T-helper 17 cell (primary cell): Measurements from ENCODE around the gene AKR1D1. TPM values are rescaled to one million over a fixed set of nuclear protein-coding genes. Genes with fewer than 3 reads are reported as not detected.
"Not testable (repeated sequence)": the region's sequence is repeated elsewhere in the genome, so short reads cannot be mapped to it uniquely, and the experiment has no call there.

Experiments used
- ATAC-seq: fragments of 150-1000 bp; cut with Tn5 transposase; 2 replicates; pipeline ENCODE4 v1.10.0; 2021; ENCODE audit warnings: mild to moderate bottlenecking, moderate library complexity
- DNase-seq, 3 donors: peaks; one replicate each; pipeline versions ENCODE4 v3.0.0 to v3.0.0-alpha.2; 2020 to 2021
- H3K9me3 ChIP-seq: one replicate; pipeline ENCODE4 v1.7.0; 2013; ENCODE audit warnings: low read length, mild to moderate bottlenecking; ENCODE audit not compliant: control insufficient read depth, poor library complexity, severe bottlenecking
- H3K27ac Mint-ChIP-seq: one replicate; pipeline ENCODE4 v1.8.0; 2022; ENCODE audit warnings: mild to moderate bottlenecking, moderate library complexity, mixed read lengths
- H3K27me3 Mint-ChIP-seq: one replicate; pipeline ENCODE4 v1.8.0; 2022; ENCODE audit warnings: mixed read lengths
- H3K36me3 Mint-ChIP-seq: one replicate; pipeline ENCODE4 v1.8.0; 2022; ENCODE audit warnings: low read depth, mixed read lengths
- H3K4me1 Mint-ChIP-seq: one replicate; pipeline ENCODE4 v1.8.0; 2022; ENCODE audit warnings: mild to moderate bottlenecking, mixed read lengths
- H3K4me3 Mint-ChIP-seq: one replicate; pipeline ENCODE4 v1.8.0; 2022; ENCODE audit warnings: mild to moderate bottlenecking, moderate library complexity, mixed read lengths
- total RNA-seq, 4 donors: library from RNA in 2 of 4; stranded (reverse) in 2 of 4; gene quantifications; one replicate each; pipeline ENCODE4 v1.2.3 and lab custom pipeline; 2022 to 2026

Gene AKR1D1
- total RNA-seq, 2 donors from 2014 or later = not detected

DNA sequence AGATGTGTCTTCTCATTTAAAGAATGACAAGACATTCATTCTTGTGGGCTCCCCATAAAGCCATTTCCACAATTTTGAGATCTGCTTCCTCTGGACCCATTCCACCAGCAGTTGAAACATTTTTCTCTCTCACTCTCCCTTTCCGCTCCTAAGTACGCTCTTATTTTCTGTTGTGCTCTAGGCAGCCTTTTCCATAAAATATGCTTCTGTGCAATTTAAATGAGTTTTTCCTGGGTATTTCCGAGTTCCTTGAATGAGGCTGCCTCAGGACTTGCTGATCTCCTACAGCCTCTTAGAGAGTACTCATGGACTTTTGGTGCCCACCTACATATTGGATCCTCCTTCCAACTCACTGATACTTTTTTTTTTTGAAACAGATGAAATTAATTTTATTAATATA, 23.6 kb upstream of the AKR1D1 start:
- ATAC-seq (no peak), DNase-seq (no peak)
- H3K9me3 ChIP-seq = no peaks in the 10 kb centered on the region
- Mint-ChIP-seq H3K4me1 (no peaks in the 10 kb centered on the region), H3K4me3 (no peak overlapping the region), H3K27me3 (peaks cover 10% of the 10 kb centered on the region), H3K36me3 (no peaks in the 10 kb centered on the region), H3K27ac (no peak overlapping the region)

DNA sequence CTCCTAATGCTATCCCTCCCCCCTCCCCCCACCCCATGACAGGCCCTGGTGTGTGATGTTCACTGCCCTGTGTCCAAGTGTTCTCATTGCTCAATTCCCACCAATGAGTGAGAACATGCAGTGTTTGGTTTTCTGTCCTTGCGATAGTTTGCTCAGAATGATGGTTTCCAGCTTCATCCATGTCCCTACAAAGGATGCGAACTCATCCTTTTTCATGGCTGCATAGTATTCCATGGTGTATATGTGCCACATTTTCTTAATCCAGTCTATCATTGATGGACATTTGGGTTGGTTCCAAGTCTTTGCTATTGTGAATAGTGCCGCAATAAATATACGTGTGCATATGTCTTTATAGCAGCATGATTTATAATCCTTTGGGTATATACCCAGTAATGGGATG, 20.6 kb upstream of the AKR1D1 start:
- H3K4me1 Mint-ChIP-seq, H3K27ac Mint-ChIP-seq, H3K36me3 Mint-ChIP-seq, DNase-seq, H3K4me3 Mint-ChIP-seq, H3K9me3 ChIP-seq, ATAC-seq: not testable (repeated sequence)
- peaks cover 17% of the 10 kb centered on the region for H3K27me3 Mint-ChIP-seq

DNA sequence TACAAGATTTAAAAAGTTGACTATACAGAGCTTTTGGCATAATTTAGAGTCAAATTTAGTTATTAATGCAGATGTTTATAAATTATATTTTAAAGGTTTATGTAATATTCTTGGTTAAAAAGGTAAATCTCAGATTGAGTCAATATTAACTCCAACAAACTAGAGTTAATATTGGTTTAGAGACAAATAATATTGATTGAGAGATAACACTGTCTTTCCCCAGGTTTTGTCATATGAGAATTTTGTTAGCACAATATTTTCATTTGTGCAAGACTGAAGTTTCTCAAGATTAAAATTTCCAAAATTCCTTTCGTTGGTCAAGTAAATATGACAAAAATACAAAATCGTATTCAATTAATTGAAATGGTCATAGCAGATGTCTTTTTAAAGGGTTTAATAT, 12.9 kb upstream of the AKR1D1 start:
- Mint-ChIP-seq H3K4me1 (no peaks in the 10 kb centered on the region), H3K36me3 (no peaks in the 10 kb centered on the region), H3K4me3 (no peak overlapping the region), H3K27me3 (peaks cover 35% of the 10 kb centered on the region), H3K27ac (no peak overlapping the region)
- no peaks in the 10 kb centered on the region for H3K9me3 ChIP-seq
- ATAC-seq = no peak
- no peak for DNase-seq

DNA sequence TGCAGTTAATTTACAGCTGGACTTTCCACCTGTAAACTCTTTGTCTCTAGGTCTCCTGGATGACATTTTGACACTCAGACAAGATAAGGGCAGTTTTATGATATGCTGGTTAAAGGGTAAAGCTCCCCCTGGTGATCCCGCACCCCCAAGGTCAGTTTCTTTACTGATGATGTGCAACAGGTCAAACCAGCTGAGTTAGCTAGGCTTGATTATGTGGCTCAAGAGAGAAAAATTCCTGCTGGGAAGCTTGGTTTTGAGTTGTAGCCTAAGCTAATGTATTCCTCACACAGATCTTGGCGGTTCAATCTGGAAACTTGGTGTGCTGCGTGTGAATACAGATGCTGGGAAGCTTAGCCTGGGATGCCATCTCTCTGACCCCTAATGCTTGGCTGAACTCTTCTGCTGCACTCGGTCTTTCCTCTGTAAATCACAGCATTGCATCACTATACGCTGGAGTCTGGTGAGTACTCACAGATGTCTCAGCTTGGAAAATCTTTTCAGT, 11.4 kb upstream of the AKR1D1 start:
- no peaks in the 10 kb centered on the region for H3K9me3 ChIP-seq
- Mint-ChIP-seq H3K27me3 (peaks cover 34% of the 10 kb centered on the region), H3K36me3 (no peaks in the 10 kb centered on the region), H3K4me1 (no peaks in the 10 kb centered on the region), H3K4me3 (no peak overlapping the region), H3K27ac (no peak overlapping the region)
- no peak for DNase-seq
- no peak for ATAC-seq

DNA sequence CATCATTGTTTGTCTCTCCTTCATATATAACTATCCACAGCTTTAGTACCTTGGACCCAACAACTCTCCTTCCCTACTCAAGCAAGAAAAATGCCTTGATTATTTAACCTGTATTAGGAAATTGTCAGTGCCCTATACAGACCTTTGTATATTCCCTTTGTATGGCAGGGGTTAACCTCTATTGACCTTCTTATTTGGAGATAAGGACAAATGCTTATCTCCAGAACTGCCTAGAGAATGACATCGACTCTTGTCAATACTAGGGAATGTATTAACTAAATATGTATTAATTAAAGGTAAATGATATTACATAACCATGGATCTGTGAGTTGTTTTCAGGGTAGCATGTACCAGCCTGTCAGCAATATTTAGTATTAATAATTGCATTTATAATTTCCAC, 10.4 kb upstream of the AKR1D1 start:
- no peaks in the 10 kb centered on the region for H3K4me1 Mint-ChIP-seq
- no peak overlapping the region for H3K27ac Mint-ChIP-seq
- peaks cover 35% of the 10 kb centered on the region for H3K27me3 Mint-ChIP-seq
- H3K36me3 Mint-ChIP-seq = no peaks in the 10 kb centered on the region
- H3K4me3 Mint-ChIP-seq = no peak overlapping the region
- DNase-seq (no peak), ATAC-seq (no peak)
- no peaks in the 10 kb centered on the region for H3K9me3 ChIP-seq

DNA sequence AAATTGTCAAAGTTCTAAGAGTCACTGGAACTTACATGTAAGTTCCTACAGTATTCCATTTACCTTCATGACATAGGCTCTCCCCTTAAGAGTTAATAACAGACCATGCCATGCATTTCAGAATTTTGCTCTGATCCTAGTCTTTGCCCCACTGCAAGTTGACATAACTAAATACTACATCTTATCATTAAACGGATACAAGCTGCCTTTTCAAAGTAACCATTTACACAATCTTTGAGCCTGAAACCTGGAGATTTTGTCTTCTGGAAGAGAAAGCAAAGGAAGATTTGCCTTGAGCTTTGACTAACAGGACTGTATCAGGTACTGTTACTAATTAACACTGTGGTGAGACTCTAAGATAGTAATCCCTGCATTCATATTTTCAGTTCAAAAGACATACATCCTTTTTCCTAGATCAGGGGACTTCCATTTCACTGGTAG, 9.3 kb upstream of the AKR1D1 start:
- no peaks in the 10 kb centered on the region for H3K36me3 Mint-ChIP-seq

DNA sequence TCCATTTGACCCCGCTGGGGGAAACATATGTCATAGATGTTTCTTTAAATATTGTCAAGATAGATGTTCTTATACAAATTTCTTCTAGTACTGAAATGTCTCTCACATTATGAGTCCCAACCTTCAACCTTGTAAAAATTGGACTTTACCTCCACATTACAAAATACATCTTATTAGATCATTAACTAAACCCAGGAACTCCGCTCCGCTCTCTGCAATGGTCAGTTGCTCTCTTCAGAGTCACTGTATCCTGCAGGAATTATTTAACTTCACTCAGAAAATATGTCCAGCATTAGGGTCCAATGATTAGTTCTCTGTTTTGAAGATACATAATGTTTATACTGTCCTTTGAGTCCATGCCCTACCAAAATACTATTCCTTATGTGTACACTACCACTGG, 8.5 kb upstream of the AKR1D1 start:
- Mint-ChIP-seq H3K4me1 (no peaks in the 10 kb centered on the region), H3K27ac (no peak overlapping the region), H3K36me3 (no peaks in the 10 kb centered on the region), H3K27me3 (peaks cover 29% of the 10 kb centered on the region), H3K4me3 (no peak overlapping the region)
- DNase-seq (no peak), ATAC-seq (no peak)
- H3K9me3 ChIP-seq = no peaks in the 10 kb centered on the region

More for the DNA sequence above, 9.3 kb upstream of the AKR1D1 start:
- H3K9me3 ChIP-seq = no peaks in the 10 kb centered on the region
- ATAC-seq (no peak), DNase-seq (no peak)
- Mint-ChIP-seq H3K27me3 (peaks cover 34% of the 10 kb centered on the region), H3K27ac (no peak overlapping the region), H3K4me1 (no peaks in the 10 kb centered on the region), H3K4me3 (no peak overlapping the region)

DNA sequence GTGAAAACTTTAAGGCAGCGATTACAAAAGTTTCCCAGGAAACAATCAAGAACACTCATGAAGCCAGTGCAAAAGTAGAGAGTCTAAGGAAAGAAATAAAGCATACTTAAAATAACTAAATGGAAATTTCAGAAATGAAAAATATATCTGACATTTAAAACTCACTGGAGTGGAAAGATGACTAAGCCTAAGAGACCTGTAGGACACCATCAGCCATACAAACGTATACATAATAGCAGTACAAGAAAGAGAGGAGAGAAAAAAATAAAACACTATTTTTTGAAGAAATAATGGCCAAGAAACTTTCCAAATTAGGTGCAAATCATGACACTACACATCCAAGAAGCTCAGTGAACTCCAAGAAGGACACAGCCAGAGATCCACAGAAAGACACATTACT, 5.4 kb upstream of the AKR1D1 start:
- ATAC-seq (no peak), DNase-seq (no peak)
- H3K4me1 Mint-ChIP-seq = no peaks in the 10 kb centered on the region
- H3K36me3 Mint-ChIP-seq = no peaks in the 10 kb centered on the region
- no peak overlapping the region for H3K4me3 Mint-ChIP-seq
- H3K9me3 ChIP-seq = no peaks in the 10 kb centered on the region
- H3K27ac Mint-ChIP-seq = no peak overlapping the region
- peaks cover 22% of the 10 kb centered on the region for H3K27me3 Mint-ChIP-seq

DNA sequence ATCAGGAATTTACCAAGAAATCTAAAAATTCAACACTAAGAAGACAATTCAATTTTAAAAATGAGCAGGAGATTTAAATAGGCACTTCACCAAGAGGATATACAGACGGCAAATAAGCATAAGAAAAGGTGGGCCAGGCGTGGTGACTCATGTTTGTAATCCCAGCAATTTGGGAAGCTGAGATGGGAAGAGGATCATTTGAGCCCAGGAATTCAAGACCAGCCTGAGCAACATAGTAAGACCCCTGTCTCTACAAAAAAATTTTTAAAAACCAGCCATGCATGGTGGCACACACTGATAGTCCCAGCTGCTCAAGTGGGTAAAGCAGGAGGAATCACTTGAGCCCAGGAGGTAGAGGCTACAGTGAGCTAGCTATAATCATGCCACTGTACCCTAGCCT, 3.5 kb upstream of the AKR1D1 start:
- Mint-ChIP-seq H3K36me3 (no peaks in the 10 kb centered on the region), H3K4me1 (no peaks in the 10 kb centered on the region), H3K4me3 (no peak overlapping the region), H3K27me3 (peaks cover 18% of the 10 kb centered on the region), H3K27ac (no peak overlapping the region)
- no peak for DNase-seq
- H3K9me3 ChIP-seq = no peaks in the 10 kb centered on the region
- no peak for ATAC-seq

DNA sequence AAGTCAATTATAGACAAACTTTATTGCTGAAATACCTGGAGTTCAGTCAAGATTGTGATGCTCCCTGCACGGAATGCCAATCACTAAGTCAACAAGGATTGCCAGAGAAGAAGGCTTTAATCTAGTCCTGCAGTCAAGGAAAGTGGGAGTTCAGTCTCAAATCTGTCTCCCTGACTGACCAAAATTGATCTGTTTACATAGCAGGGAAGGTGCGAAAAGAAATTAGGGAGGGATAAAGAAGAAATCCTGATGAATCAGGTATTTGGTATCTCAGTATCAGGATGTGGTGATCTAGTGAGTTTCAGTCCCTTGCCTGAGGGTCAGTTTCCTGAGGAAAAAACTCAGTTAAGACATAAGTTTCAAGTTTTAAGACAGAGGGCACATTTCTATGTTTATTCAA, 2.1 kb upstream of the AKR1D1 start:
- H3K27me3 Mint-ChIP-seq = peaks cover 20% of the 10 kb centered on the region
- H3K4me1 Mint-ChIP-seq = no peaks in the 10 kb centered on the region
- ATAC-seq = no peak

DNA sequence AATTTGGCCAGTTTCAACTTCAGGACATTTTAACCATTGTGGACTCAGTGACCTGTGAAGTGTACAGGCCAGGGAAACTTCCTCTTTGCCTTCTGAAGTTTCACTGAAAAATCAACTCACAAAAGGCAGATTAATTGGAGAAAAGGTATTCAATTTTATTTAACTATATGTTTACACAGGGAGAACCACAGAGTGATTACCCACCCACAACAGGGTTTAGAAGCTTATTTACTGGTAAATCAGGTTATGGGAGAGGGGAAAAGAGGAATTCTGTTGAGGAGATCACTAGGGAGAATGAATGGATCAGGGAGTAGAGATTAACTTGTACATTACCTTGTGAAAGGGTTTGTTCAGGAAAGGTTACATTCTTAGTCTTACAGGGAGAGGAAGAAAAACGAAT, 1.7 kb upstream of the AKR1D1 start:
- no peaks in the 10 kb centered on the region for H3K9me3 ChIP-seq
- H3K27me3 Mint-ChIP-seq = peaks cover 20% of the 10 kb centered on the region

More for the DNA sequence above, 2.1 kb upstream of the AKR1D1 start:
- no peaks in the 10 kb centered on the region for H3K9me3 ChIP-seq
- DNase-seq = no peak
- Mint-ChIP-seq H3K27ac (no peak overlapping the region), H3K4me3 (no peak overlapping the region), H3K36me3 (no peaks in the 10 kb centered on the region)

DNA sequence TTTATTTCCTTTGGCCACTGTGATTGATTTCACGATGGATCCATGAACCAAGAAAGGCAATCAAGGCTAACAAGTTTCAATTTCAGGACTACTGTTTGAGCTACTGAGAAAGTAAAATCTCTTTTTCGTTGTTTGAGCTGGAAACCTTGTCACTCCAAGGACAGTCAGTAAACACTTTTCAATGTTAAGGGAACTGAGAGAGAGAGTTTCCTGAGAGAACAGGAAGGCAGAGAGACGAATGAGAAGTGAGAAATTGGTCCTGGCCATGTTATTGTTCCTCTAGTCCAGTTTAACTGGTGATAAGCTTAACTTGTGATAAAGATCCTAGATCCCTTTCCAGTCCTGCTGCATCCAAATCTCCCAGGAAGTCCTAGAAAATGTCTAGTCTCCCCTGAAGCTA, 909 bp upstream of the AKR1D1 start:
- peaks cover 15% of the 10 kb centered on the region for H3K27me3 Mint-ChIP-seq
- H3K4me3 Mint-ChIP-seq = no peak overlapping the region
- H3K9me3 ChIP-seq = no peaks in the 10 kb centered on the region
- H3K36me3 Mint-ChIP-seq = no peaks in the 10 kb centered on the region
- DNase-seq (no peak), ATAC-seq (no peak)
- no peak overlapping the region for H3K27ac Mint-ChIP-seq
- H3K4me1 Mint-ChIP-seq = no peaks in the 10 kb centered on the region

More for the DNA sequence above, 1.7 kb upstream of the AKR1D1 start:
- Mint-ChIP-seq H3K4me1 (no peaks in the 10 kb centered on the region), H3K4me3 (no peak overlapping the region), H3K27ac (no peak overlapping the region), H3K36me3 (no peaks in the 10 kb centered on the region)
- no peak for ATAC-seq
- no peak for DNase-seq

DNA sequence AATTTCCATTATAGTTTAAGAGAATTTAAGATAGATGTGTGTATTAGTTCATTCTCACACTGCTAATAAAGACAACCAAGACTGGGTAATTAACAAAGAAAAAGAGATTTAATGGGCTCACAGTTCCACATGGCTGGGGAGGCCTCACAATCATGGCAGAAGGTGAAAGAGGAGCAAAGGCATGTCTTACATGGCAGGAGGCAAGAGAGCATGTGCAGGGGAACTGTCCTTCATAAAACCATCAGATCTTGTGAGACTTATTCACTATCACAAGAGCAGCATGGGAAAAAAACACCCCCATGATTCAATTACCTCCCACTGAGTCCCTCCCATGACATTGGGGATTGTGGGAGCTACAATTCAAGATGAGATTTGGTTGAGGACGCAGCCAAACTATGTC, 473 bp upstream of the AKR1D1 start:
- not testable (repeated sequence) for H3K4me1 Mint-ChIP-seq, ATAC-seq, H3K4me3 Mint-ChIP-seq, H3K27ac Mint-ChIP-seq, H3K36me3 Mint-ChIP-seq, H3K9me3 ChIP-seq, DNase-seq
- H3K27me3 Mint-ChIP-seq = peaks cover 12% of the 10 kb centered on the region

DNA sequence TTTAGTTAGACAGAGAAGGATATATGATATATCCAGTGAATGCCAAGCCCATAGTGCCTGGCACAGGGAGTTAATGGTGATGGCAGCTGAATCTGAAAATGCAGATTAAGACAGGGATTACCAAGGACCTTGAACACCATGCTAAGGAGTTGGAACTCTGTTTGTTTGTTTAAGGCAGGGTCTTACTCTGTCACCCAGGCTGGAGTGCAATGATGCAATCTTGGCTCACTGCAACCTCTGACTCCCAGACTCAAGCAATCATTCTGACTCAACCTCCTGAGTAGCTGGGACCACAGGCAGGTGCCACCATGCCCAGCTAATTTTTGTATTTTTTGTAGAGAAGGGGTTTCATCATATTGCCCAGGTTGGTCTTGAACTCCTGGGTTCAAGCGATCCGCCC, 1.6 kb downstream of the AKR1D1 start:
- peaks cover 9% of the 10 kb centered on the region for H3K27me3 Mint-ChIP-seq
- DNase-seq = no peak
- no peak for ATAC-seq
- no peak overlapping the region for H3K4me3 Mint-ChIP-seq
- no peaks in the 10 kb centered on the region for H3K4me1 Mint-ChIP-seq
- H3K9me3 ChIP-seq = no peaks in the 10 kb centered on the region
- no peak overlapping the region for H3K27ac Mint-ChIP-seq
- H3K36me3 Mint-ChIP-seq = no peaks in the 10 kb centered on the region
